Activated T-cell treated with anti-CD3 and anti-CD28 coated beads, Interleukin-2, amount 50 U/mL, for 72 hours (primary cell): ENCODE measurements around the gene FCAR. TPM values are rescaled to one million over a fixed set of nuclear protein-coding genes. Genes with fewer than 3 reads are reported as not detected.
"Not testable (repeated sequence)": the region's sequence is repeated elsewhere in the genome, so short reads cannot be mapped to it uniquely, and the experiment has no call there.

Source experiments
- ATAC-seq, 2 donors: fragments of 150-1000 bp; cut with Tn5 transposase; replicated peaks in 1 of 2; 2 replicates each; pipeline ENCODE4 v1.10.0; 2021; ENCODE audit warnings: moderate library complexity in 2 of 2, mild to moderate bottlenecking in 1 of 2
- DNase-seq, 2 donors: peaks; one replicate each; pipeline ENCODE4 v3.0.0; 2021 to 2022; ENCODE audit warnings: mixed read lengths in 1 of 2
- H3K27ac Mint-ChIP-seq: one replicate; pipeline ENCODE4 v1.8.0; 2022; ENCODE audit warnings: mild to moderate bottlenecking, moderate library complexity, mixed read lengths
- H3K27me3 Mint-ChIP-seq: one replicate; pipeline ENCODE4 v1.8.0; 2022; ENCODE audit warnings: low read depth, mixed read lengths
- H3K36me3 Mint-ChIP-seq, 2 donors: one replicate each; pipeline ENCODE4 v1.8.0; 2022; ENCODE audit warnings: mixed read lengths in 2 of 2, mild to moderate bottlenecking in 1 of 2; ENCODE audit not compliant: insufficient read depth in 2 of 2
- H3K4me1 Mint-ChIP-seq: one replicate; pipeline ENCODE4 v1.8.0; 2022; ENCODE audit warnings: low read depth, mixed read lengths
- H3K4me3 Mint-ChIP-seq, 2 donors: one replicate each; pipeline ENCODE4 v1.8.0; 2022; ENCODE audit warnings: mild to moderate bottlenecking in 2 of 2, mixed read lengths in 2 of 2, moderate library complexity in 2 of 2
- H3K9me3 Mint-ChIP-seq, 2 donors: one replicate each; pipeline ENCODE4 v1.8.0; 2022; ENCODE audit warnings: mixed read lengths in 2 of 2
- total RNA-seq, 2 donors: library from RNA; stranded (reverse); gene quantifications; one replicate each; pipeline ENCODE4 v1.2.3, GENCODE V29; 2022

FCAR gene
- total RNA-seq, 2 donors from 2014 or later: not detected

GRCh38 chr19:54928299-54928698 is 54.3 kb downstream of the FCAR start:
- DNase-seq (no peak), ATAC-seq (no peak)
- H3K27me3 Mint-ChIP-seq: no peaks in the 10 kb centered on the region
- no peak overlapping the region for H3K27ac Mint-ChIP-seq
- H3K4me1 Mint-ChIP-seq: no peaks in the 10 kb centered on the region
- no peak overlapping the region for H3K4me3 Mint-ChIP-seq
- peaks cover 5 to 9% of the 10 kb centered on the region in 2 donors for H3K36me3 Mint-ChIP-seq
- peaks cover 7 to 9% of the 10 kb centered on the region in 2 donors for H3K9me3 Mint-ChIP-seq

GRCh38 chr19:54937926-54938325 is 63.9 kb downstream of the FCAR start:
- Mint-ChIP-seq H3K27ac (no peak overlapping the region), H3K4me1 (peaks cover 7% of the 10 kb centered on the region), H3K27me3 (no peaks in the 10 kb centered on the region), H3K4me3 (peak overlapping the region; percentile 33 to 53), H3K9me3 (no peaks in the 10 kb centered on the region), H3K36me3 (no peaks in the 10 kb centered on the region)
- peak; percentile 16 to 33 for DNase-seq
- peak; percentile 85 to 93 for ATAC-seq

GRCh38 chr19:54938906-54939305 is 64.9 kb downstream of the FCAR start:
- no peaks in the 10 kb centered on the region for H3K36me3 Mint-ChIP-seq
- no peaks in the 10 kb centered on the region for H3K27me3 Mint-ChIP-seq
- ATAC-seq (no peak), DNase-seq (no peak)
- H3K27ac Mint-ChIP-seq: no peak overlapping the region
- H3K4me3 Mint-ChIP-seq: no peak overlapping the region
- H3K4me1 Mint-ChIP-seq: peaks cover 7% of the 10 kb centered on the region
- no peaks in the 10 kb centered on the region for H3K9me3 Mint-ChIP-seq

GRCh38 chr19:54939538-54939937 is 65.5 kb downstream of the FCAR start:
- ATAC-seq: not testable (repeated sequence)

More at GRCh38 chr19:54939538-54939937, 65.5 kb downstream of the FCAR start:
- not testable (repeated sequence) for H3K4me3 Mint-ChIP-seq, H3K4me1 Mint-ChIP-seq, H3K27ac Mint-ChIP-seq, H3K27me3 Mint-ChIP-seq, DNase-seq, H3K36me3 Mint-ChIP-seq, H3K9me3 Mint-ChIP-seq

Other genes with a start within 250 kb of the FCAR start
- 1 to 10 TPM in 1 of 2 donors, under 1 TPM in 1; 0.38 to 3.6 TPM for gene LILRB1, start 243.8 kb upstream of the FCAR start, total RNA-seq
- gene LILRB4, start 211.2 kb upstream of the FCAR start, total RNA-seq: not detected
- gene KIR3DL3, start 149.8 kb upstream of the FCAR start, total RNA-seq: not detected
- not detected for gene KIR2DL3, start 135.7 kb upstream of the FCAR start, total RNA-seq
- gene KIR2DL1, start 104.4 kb upstream of the FCAR start, total RNA-seq: under 1 TPM in 1 of 2 donors, not detected in 1; 0.24 TPM
- under 1 TPM; 0.60 to 0.63 TPM for gene KIR2DL4, start 70.6 kb upstream of the FCAR start, total RNA-seq
- under 1 TPM in 1 of 2 donors, not detected in 1; 0.21 TPM for gene KIR3DL1, start 57.8 kb upstream of the FCAR start, total RNA-seq
- under 1 TPM; 0.24 to 0.88 TPM for gene KIR2DS4, start 41.6 kb upstream of the FCAR start, total RNA-seq
- 1 to 10 TPM in 1 of 2 donors, under 1 TPM in 1; 0.89 to 4.4 TPM for gene KIR3DL2, start 23.8 kb upstream of the FCAR start, total RNA-seq
- gene NCR1, start 31.9 kb downstream of the FCAR start, total RNA-seq: 1 to 10 TPM in 1 of 2 donors, under 1 TPM in 1; 0.53 to 4.1 TPM
- not detected for gene NLRP7, start 73.3 kb downstream of the FCAR start, total RNA-seq
- 1 to 10 TPM; 6.6 to 9.9 TPM for gene NLRP2, start 92.1 kb downstream of the FCAR start, total RNA-seq
- gene GP6, start 164.0 kb downstream of the FCAR start, total RNA-seq: under 1 TPM; 0.24 to 0.39 TPM
- 10 to 100 TPM; 11.5 to 13.8 TPM for gene RDH13, start 188.9 kb downstream of the FCAR start, total RNA-seq
- 1 to 10 TPM; 3.8 to 5.3 TPM for gene EPS8L1, start 201.6 kb downstream of the FCAR start, total RNA-seq
- gene PPP1R12C, start 243.4 kb downstream of the FCAR start, total RNA-seq: 10 to 100 TPM; 65.7 to 71.6 TPM